HUES64 (cell line): ENCODE measurements around the gene LCT. TPM values are rescaled to one million over a fixed set of nuclear protein-coding genes. Genes with fewer than 3 reads are reported as not detected.
"Not testable (repeated sequence)": the region's sequence is repeated elsewhere in the genome, so short reads cannot be mapped to it uniquely, and the experiment has no call there.

Experiments
- H3K27ac ChIP-seq: 2 replicates; pipeline ENCODE4 v1.7.0; 2013; ENCODE audit warnings: low read depth, low read length, inconsistent platforms
- H3K27me3 ChIP-seq: 2 replicates; pipeline ENCODE4 v1.6.1; 2013; ENCODE audit warnings: mild to moderate bottlenecking, low read length; ENCODE audit not compliant: insufficient read depth
- H3K36me3 ChIP-seq: 2 replicates; pipeline ENCODE4 v1.6.1; 2013; ENCODE audit warnings: mild to moderate bottlenecking, low read length; ENCODE audit not compliant: insufficient read depth
- H3K4me1 ChIP-seq: 2 replicates; pipeline ENCODE4 v1.6.1; 2013; ENCODE audit warnings: mild to moderate bottlenecking, low read length, moderate library complexity; ENCODE audit not compliant: insufficient read depth
- H3K4me3 ChIP-seq: 2 replicates; pipeline ENCODE4 v1.5.1; 2013; ENCODE audit warnings: mild to moderate bottlenecking, low read length, moderate library complexity
- H3K9ac ChIP-seq: 2 replicates; pipeline ENCODE4 v1.6.1; 2013; ENCODE audit warnings: mild to moderate bottlenecking, low read depth, low read length
- H3K9me3 ChIP-seq: 2 replicates; pipeline ENCODE4 v1.6.1; 2013; ENCODE audit warnings: low read depth, low read length; ENCODE audit not compliant: insufficient read depth
- WGBS: fragments of 150-250, 120-280 bp; methylation state at CpG from one replicate; pipeline ENCODE4 v1.1.7; 2013; ENCODE audit warnings: missing lambda C conversion rate; 5-methylcytosine and 5-hydroxymethylcytosine counted together
- polyA plus RNA-seq, 2 experiments: library from polyadenylated mRNA; stranded (reverse); fragments of 50-300 nt; gene quantifications; one replicate each; pipeline ENCODE4 v1.2.3, GENCODE V29; 2013

Gene LCT
- 0.05 TPM for polyA plus RNA-seq (2013, experiment 1 of 2)
- polyA plus RNA-seq (2013, experiment 2 of 2), result not detected

- Histone ChIP-seq H3K36me3 (peaks cover 25% of the 10 kb centered on the region), H3K27me3 (no peaks in the 10 kb centered on the region), H3K9ac (no peak within 1 kb of the TSS), H3K27ac (no peak within 1 kb of the TSS), H3K9me3 (no peaks in the 10 kb centered on the region), H3K4me3 (no peak within 1 kb of the TSS), H3K4me1 (no peaks in the 10 kb centered on the region)
- 93% methylated on average over 12 of the region's 12 CpGs for WGBS
Measured at GRCh38 chr2:135836596-135837270, at the start of gene LCT. TSS of gene LCT (minus strand) at chr2:135837184. CDS start at chr2:135837169, 15 bp downstream.

GRCh38 chr2:135885709-135886108, 48.7 kb upstream of the LCT start:
- Histone ChIP-seq H3K4me1 (0 out of 2 replicates have a peak, but pooled peaks cover 3% of the 10 kb centered on the region), H3K9me3 (no peaks in the 10 kb centered on the region; the same call in 1 of the 2 replicates), H3K27me3 (no peaks in the 10 kb centered on the region), H3K36me3 (no peaks in the 10 kb centered on the region), H3K9ac (no peak overlapping the region), H3K4me3 (no peak overlapping the region), H3K27ac (no peak overlapping the region)
- WGBS, result 90% methylated on average over 4 of the region's 4 CpGs

GRCh38 chr2:135882415-135882814, 45.4 kb upstream of the LCT start:
- Histone ChIP-seq H3K9me3 (no peaks in the 10 kb centered on the region), H3K4me1 (0 out of 2 replicates have a peak, but pooled peaks cover 3% of the 10 kb centered on the region), H3K4me3 (no peak overlapping the region), H3K36me3 (no peaks in the 10 kb centered on the region), H3K27me3 (no peaks in the 10 kb centered on the region), H3K9ac (no peak overlapping the region), H3K27ac (no peak overlapping the region)
- 74% methylated on average over 3 of the region's 3 CpGs for WGBS

GRCh38 chr2:135876770-135877169, 39.8 kb upstream of the LCT start:
- Histone ChIP-seq H3K9ac (0 out of 2 replicates have a peak overlapping the region, but pooled peaks have one; percentile 2), H3K4me1 (peaks cover 18% of the 10 kb centered on the region), H3K4me3 (peak overlapping the region; percentile 78), H3K36me3 (peaks cover 14% of the 10 kb centered on the region)
- 87% methylated on average over 15 of the region's 15 CpGs for WGBS
- H3K27ac ChIP-seq, H3K9me3 ChIP-seq, H3K27me3 ChIP-seq: not testable (repeated sequence)

GRCh38 chr2:135876066-135876711, 39.2 kb upstream of the LCT start, which contains the start of gene MCM6:
TSS of gene MCM6 (minus strand) at chr2:135876443. CDS start at chr2:135876365, 78 bp downstream.
- Histone ChIP-seq H3K36me3 (peaks cover 20% of the 10 kb centered on the region), H3K9me3 (no peaks in the 10 kb centered on the region)
- WGBS, result under 1% methylated on average over 71 of the region's 71 CpGs

GRCh38 chr2:135875491-135876065, 38.6 kb upstream of the LCT start:
- H3K9ac ChIP-seq, result peak overlapping the region; percentile 96
- H3K27me3 ChIP-seq, result no peaks in the 10 kb centered on the region
- H3K4me1 ChIP-seq, result peaks cover 18% of the 10 kb centered on the region
- peaks cover 26% of the 10 kb centered on the region for H3K36me3 ChIP-seq
- peak overlapping the region; percentile 78 for H3K4me3 ChIP-seq
- peak overlapping the region; percentile 92 for H3K27ac ChIP-seq
- H3K9me3 ChIP-seq, result no peaks in the 10 kb centered on the region
- WGBS, result 2% methylated on average over 26 of the region's 26 CpGs

More at GRCh38 chr2:135876066-135876711, 39.2 kb upstream of the LCT start, which contains the start of gene MCM6:
- H3K27ac ChIP-seq, result peak within 1 kb of the TSS; percentile 92
- H3K9ac ChIP-seq, result peak within 1 kb of the TSS; percentile 96
- no peaks in the 10 kb centered on the region for H3K27me3 ChIP-seq
- peaks cover 18% of the 10 kb centered on the region for H3K4me1 ChIP-seq
- H3K4me3 ChIP-seq, result peak within 1 kb of the TSS; percentile 78

GRCh38 chr2:135874777-135875365, 37.9 kb upstream of the LCT start:
- H3K36me3 ChIP-seq, result peaks cover 33% of the 10 kb centered on the region
- H3K27me3 ChIP-seq, result no peaks in the 10 kb centered on the region
- peak overlapping the region; percentile 78 for H3K4me3 ChIP-seq
- H3K27ac ChIP-seq, result no peak overlapping the region
- H3K4me1 ChIP-seq, result peaks cover 18% of the 10 kb centered on the region
- 76% methylated on average over 18 of the region's 19 CpGs for whole genome bisulfite sequencing
- H3K9ac ChIP-seq, result peak overlapping the region; percentile 96; the same call in 1 of the 2 replicates
- no peaks in the 10 kb centered on the region for H3K9me3 ChIP-seq

- 90% methylated on average over 1 of the region's 1 CpG for WGBS
- H3K9me3 ChIP-seq, result no peaks in the 10 kb centered on the region
- no peaks in the 10 kb centered on the region for H3K27me3 ChIP-seq
- H3K4me3 ChIP-seq, result no peak overlapping the region
- H3K36me3 ChIP-seq, result peaks cover 75% of the 10 kb centered on the region
- H3K27ac ChIP-seq, result no peak overlapping the region
- H3K9ac ChIP-seq, result no peak overlapping the region
- peaks cover 18% of the 10 kb centered on the region for H3K4me1 ChIP-seq
Measured at GRCh38 chr2:135870571-135870970, 33.6 kb upstream of the LCT start.

GRCh38 chr2:135863233-135863632, 26.2 kb upstream of the LCT start:
- no peak overlapping the region for H3K4me3 ChIP-seq
- no peak overlapping the region for H3K9ac ChIP-seq
- no peaks in the 10 kb centered on the region for H3K27me3 ChIP-seq
- peaks cover 94% of the 10 kb centered on the region for H3K36me3 ChIP-seq
- no peak overlapping the region for H3K27ac ChIP-seq
- 91% methylated on average over 6 of the region's 6 CpGs for WGBS
- no peaks in the 10 kb centered on the region for H3K4me1 ChIP-seq
- no peaks in the 10 kb centered on the region for H3K9me3 ChIP-seq

- Histone ChIP-seq H3K36me3 (peaks cover 95% of the 10 kb centered on the region), H3K9me3 (no peaks in the 10 kb centered on the region), H3K4me3 (no peak overlapping the region), H3K27ac (no peak overlapping the region), H3K9ac (no peak overlapping the region), H3K4me1 (no peaks in the 10 kb centered on the region), H3K27me3 (no peaks in the 10 kb centered on the region)
- 95% methylated on average over 4 of the region's 4 CpGs for WGBS
Measured at GRCh38 chr2:135862718-135863117, 25.7 kb upstream of the LCT start.

GRCh38 chr2:135853401-135853800, 16.4 kb upstream of the LCT start:
- no peaks in the 10 kb centered on the region for H3K4me1 ChIP-seq
- no peak overlapping the region for H3K27ac ChIP-seq
- H3K36me3 ChIP-seq, result peaks cover 97% of the 10 kb centered on the region
- H3K9ac ChIP-seq, result no peak overlapping the region
- H3K9me3 ChIP-seq, result no peaks in the 10 kb centered on the region
- no peak overlapping the region for H3K4me3 ChIP-seq
- no peaks in the 10 kb centered on the region for H3K27me3 ChIP-seq
